Liver (tissue), 3 donors: ENCODE measurements around the gene MRPL9.

Source experiments
- CTCF ChIP-seq: fragments of 150-350 bp; IDR thresholded peaks from 2 replicates; pipeline ENCODE4 v1.5.1; 2017; ENCODE audit warnings: improper control_type of control experiment, low read depth, low read length; ENCODE audit not compliant: missing input control
- GABPA ChIP-seq, 2 donors: IDR thresholded peaks in 1 of 2; conservative IDR thresholded peaks in 1 of 2; 2 replicates each; pipeline ENCODE4 v1.6.1; 2016; ENCODE audit warnings: antibody characterized with exemption in 2 of 2, mild to moderate bottlenecking in 1 of 2, moderate library complexity in 1 of 2
- MAX ChIP-seq: IDR thresholded peaks from 2 replicates; pipeline ENCODE4 v1.6.1; 2016; ENCODE audit warnings: antibody characterized with exemption
- REST ChIP-seq: IDR thresholded peaks from 2 replicates; pipeline ENCODE4 v1.6.1; 2016; ENCODE audit warnings: antibody characterized with exemption, mild to moderate bottlenecking
- ZBTB33 ChIP-seq: IDR thresholded peaks from 2 replicates; pipeline ENCODE4 v1.6.1; 2016; ENCODE audit warnings: antibody characterized with exemption
- donor health status: healthy.
- donor health status: healthy.

DNA sequence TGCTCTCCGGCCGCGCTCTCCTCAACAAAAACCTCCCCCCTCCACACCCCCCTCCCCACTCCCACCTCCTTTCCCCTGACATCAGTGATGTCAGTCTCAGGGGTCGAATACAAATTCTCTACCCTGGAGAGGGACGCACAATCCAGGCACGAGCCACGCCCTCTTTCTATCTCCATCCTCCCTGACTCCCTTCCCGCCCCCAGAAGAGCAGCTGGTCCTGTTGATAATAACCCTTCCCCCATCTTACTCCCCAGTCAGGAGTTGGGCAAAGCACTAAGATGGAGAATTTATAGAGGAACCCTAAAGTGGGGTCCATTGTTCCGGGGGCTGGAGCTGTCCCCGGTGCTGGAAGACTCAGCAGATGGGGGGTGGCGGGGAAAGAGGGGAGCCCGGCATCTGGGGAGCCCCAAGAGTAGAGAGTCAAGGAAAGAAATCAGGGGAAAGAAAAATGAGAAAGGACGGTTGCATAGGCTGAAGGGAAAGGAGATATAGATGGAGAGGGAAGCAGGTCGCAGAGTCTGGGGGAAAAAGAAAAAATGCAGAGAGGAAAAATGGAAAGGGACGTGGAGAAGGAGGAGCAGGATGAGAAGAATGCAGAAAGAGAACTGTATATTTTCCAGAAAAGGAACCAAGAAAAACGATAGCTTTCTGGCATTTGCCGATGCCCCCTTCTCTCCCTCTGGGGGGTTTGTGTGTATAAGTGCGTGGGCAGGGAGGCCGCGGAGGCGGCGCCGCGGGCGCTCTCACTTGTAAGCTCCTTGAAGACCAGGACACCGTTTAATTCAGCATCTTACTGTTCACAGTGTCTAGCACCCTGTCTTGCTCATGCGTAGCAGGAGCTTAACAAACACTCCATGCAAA lies 46.3 kb downstream of the MRPL9 start, which contains the start of gene CELF3:
- TF ChIP-seq CTCF (no peak), MAX (no peak), ZBTB33 (no peak), REST (peak; percentile 96), GABPA (IDR thresholded peaks at IDR 0.05 in 1 of 2, conservative IDR thresholded peaks at IDR 0.05 in 1 of 2) (no peak)
